Coronary artery (tissue), 2 donors: Measurements from ENCODE around the gene ENAH.
A peak's percentile ranks its signal among the peaks of the same experiment; 100 is the strongest.

Experiments used
- DNase-seq: peaks from one replicate; pipeline ENCODE4 v3.0.0-alpha.2; 2017; ENCODE audit warnings: low spot score
- H3K27ac ChIP-seq, 2 donors: fragments of 200-600 bp; sonication (generic); one replicate each; pipeline ENCODE4 v1.5.1; 2016 to 2019
- H3K4me3 ChIP-seq: fragments of 200-600 bp; sonication (generic); 2 replicates; pipeline ENCODE4 v1.5.1; 2016; ENCODE audit warnings: mild to moderate bottlenecking, moderate library complexity
- CTCF ChIP-seq: fragments of 200-600 bp; sonication (generic); IDR thresholded peaks from one replicate; pipeline ENCODE4 v1.5.1; 2019; ENCODE audit warnings: antibody characterized with exemption

ENAH gene

GRCh38 chr1:225466848-225467192 is 186.1 kb downstream of the ENAH start:
- peak overlapping the region in 1 of 2 donors; percentile 87 for H3K27ac ChIP-seq
- no peak for TF ChIP-seq CTCF
- no peak overlapping the region for H3K4me3 ChIP-seq
- no peak for DNase-seq

GRCh38 chr1:225465793-225466517 is 187.0 kb downstream of the ENAH start:
- no peak for TF ChIP-seq CTCF
- no peak for DNase-seq
- Histone ChIP-seq H3K4me3 (no peak overlapping the region), H3K27ac (no peak overlapping the region)

GRCh38 chr1:225464851-225465792 is 187.8 kb downstream of the ENAH start:
- TF ChIP-seq CTCF: no peak
- no peak for DNase-seq
- no peak overlapping the region for H3K4me3 ChIP-seq
- no peak overlapping the region for H3K27ac ChIP-seq

GRCh38 chr1:225462714-225463574 is 190.0 kb downstream of the ENAH start:
- no peak overlapping the region for H3K27ac ChIP-seq
- no peak overlapping the region for H3K4me3 ChIP-seq
- DNase-seq: no peak
- no peak for TF ChIP-seq CTCF

- no peak overlapping the region for H3K27ac ChIP-seq
- no peak for DNase-seq
- no peak overlapping the region for H3K4me3 ChIP-seq
- no peak for TF ChIP-seq CTCF
Measured at GRCh38 chr1:225462429-225462713, 190.6 kb downstream of the ENAH start.

- no peak overlapping the region for H3K4me3 ChIP-seq
- no peak for DNase-seq
- H3K27ac ChIP-seq: no peak overlapping the region
- TF ChIP-seq CTCF: no peak
Measured at GRCh38 chr1:225461533-225462428, 191.1 kb downstream of the ENAH start.
